Kasumi-1 (cell line): Measurements from ENCODE around the gene NPBWR2.

ENCODE experiments used
- DNase-seq, 2 experiments: peaks; one replicate each; lab custom pipeline; 2025; lab: John Stamatoyannopoulos, UW

Gene NPBWR2

GRCh38 chr20:64106981-64107735, at the start of gene NPBWR2:
NPBWR2 (minus strand) TSS chr20:64107565; CDS start chr20:64106831, 734 bp downstream.
- DNase-seq: no peak

- no peak for DNase-seq
Measured at GRCh38 chr20:64156136-64156885, 48.9 kb upstream of the NPBWR2 start.

- DNase-seq: no peak
Measured at GRCh38 chr20:64155258-64156135, 48.1 kb upstream of the NPBWR2 start.

GRCh38 chr20:64154590-64155257, 47.4 kb upstream of the NPBWR2 start:
- DNase-seq: no peak

- DNase-seq: no peak
Measured at GRCh38 chr20:64153861-64154589, 46.7 kb upstream of the NPBWR2 start.

- no peak for DNase-seq
Measured at GRCh38 chr20:64153410-64153809, 46.0 kb upstream of the NPBWR2 start.

GRCh38 chr20:64152906-64153305, 45.5 kb upstream of the NPBWR2 start:
- no peak for DNase-seq

GRCh38 chr20:64151633-64152530, 44.5 kb upstream of the NPBWR2 start:
- DNase-seq: no peak

GRCh38 chr20:64150756-64151632, 43.6 kb upstream of the NPBWR2 start:
- no peak for DNase-seq

GRCh38 chr20:64149809-64150560, 42.6 kb upstream of the NPBWR2 start:
- DNase-seq: no peak

- DNase-seq: no peak
Measured at GRCh38 chr20:64149141-64149540, 41.8 kb upstream of the NPBWR2 start.

- DNase-seq: no peak
Measured at GRCh38 chr20:64148581-64148980, 41.2 kb upstream of the NPBWR2 start.

GRCh38 chr20:64146936-64147477, 39.6 kb upstream of the NPBWR2 start:
- DNase-seq: no peak

- DNase-seq: no peak
Measured at GRCh38 chr20:64146301-64146935, 39.1 kb upstream of the NPBWR2 start.

- no peak for DNase-seq
Measured at GRCh38 chr20:64145458-64146300, 38.3 kb upstream of the NPBWR2 start.

GRCh38 chr20:64144144-64144912, 37.0 kb upstream of the NPBWR2 start:
- DNase-seq: no peak
